ENCODE measurements around the gene TEDC2. TPM values are rescaled to one million over a fixed set of nuclear protein-coding genes. Genes with fewer than 3 reads are reported as not detected.

TEDC2 gene
- total and polyA plus RNA-seq, 9 of the 15 experiments (the other 6 are each of a cell fraction or from before 2014, with no cell fraction given): 0.75 to 57.0 (median 17.6) TPM

- TF ChIP-seq FOXA1 (IDR thresholded peaks at IDR 0.05; ENCODE audit: borderline replicate concordance): no peak
- no peak for TF ChIP-seq XRCC4 (IDR thresholded peaks at IDR 0.05; ENCODE audit: extremely low read depth, insufficient read depth, insufficient read length)
- TF ChIP-seq ZC3H4 (CRISPR knock-in tag; IDR thresholded peaks at IDR 0.05; ENCODE audit: borderline replicate concordance): no peak
- TF ChIP-seq, protein P1, sequence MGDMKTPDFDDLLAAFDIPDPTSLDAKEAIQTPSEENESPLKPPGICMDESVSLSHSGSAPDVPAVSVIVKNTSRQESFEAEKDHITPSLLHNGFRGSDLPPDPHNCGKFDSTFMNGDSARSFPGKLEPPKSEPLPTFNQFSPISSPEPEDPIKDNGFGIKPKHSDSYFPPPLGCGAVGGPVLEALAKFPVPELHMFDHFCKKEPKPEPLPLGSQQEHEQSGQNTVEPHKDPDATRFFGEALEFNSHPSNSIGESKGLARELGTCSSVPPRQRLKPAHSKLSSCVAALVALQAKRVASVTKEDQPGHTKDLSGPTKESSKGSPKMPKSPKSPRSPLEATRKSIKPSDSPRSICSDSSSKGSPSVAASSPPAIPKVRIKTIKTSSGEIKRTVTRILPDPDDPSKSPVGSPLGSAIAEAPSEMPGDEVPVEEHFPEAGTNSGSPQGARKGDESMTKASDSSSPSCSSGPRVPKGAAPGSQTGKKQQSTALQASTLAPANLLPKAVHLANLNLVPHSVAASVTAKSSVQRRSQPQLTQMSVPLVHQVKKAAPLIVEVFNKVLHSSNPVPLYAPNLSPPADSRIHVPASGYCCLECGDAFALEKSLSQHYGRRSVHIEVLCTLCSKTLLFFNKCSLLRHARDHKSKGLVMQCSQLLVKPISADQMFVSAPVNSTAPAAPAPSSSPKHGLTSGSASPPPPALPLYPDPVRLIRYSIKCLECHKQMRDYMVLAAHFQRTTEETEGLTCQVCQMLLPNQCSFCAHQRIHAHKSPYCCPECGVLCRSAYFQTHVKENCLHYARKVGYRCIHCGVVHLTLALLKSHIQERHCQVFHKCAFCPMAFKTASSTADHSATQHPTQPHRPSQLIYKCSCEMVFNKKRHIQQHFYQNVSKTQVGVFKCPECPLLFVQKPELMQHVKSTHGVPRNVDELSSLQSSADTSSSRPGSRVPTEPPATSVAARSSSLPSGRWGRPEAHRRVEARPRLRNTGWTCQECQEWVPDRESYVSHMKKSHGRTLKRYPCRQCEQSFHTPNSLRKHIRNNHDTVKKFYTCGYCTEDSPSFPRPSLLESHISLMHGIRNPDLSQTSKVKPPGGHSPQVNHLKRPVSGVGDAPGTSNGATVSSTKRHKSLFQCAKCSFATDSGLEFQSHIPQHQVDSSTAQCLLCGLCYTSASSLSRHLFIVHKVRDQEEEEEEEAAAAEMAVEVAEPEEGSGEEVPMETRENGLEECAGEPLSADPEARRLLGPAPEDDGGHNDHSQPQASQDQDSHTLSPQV (IDR thresholded peaks at IDR 0.05): no peak; the same call in 1 of the 2 replicates
- TF ChIP-seq, protein P2, sequence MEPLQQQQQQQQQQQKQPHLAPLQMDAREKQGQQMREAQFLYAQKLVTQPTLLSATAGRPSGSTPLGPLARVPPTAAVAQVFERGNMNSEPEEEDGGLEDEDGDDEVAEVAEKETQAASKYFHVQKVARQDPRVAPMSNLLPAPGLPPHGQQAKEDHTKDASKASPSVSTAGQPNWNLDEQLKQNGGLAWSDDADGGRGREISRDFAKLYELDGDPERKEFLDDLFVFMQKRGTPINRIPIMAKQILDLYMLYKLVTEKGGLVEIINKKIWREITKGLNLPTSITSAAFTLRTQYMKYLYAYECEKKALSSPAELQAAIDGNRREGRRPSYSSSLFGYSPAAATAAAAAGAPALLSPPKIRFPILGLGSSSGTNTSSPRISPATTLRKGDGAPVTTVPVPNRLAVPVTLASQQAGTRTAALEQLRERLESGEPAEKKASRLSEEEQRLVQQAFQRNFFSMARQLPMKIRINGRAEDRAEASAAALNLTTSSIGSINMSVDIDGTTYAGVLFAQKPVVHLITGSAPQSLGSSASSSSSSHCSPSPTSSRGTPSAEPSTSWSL (CRISPR knock-in tag; IDR thresholded peaks at IDR 0.05; ENCODE audit: borderline replicate concordance): no peak
- no peak for TF ChIP-seq BDP1 (IDR thresholded peaks at IDR 0.05; ENCODE audit: insufficient read depth, insufficient read length)
- TF ChIP-seq, protein P3, sequence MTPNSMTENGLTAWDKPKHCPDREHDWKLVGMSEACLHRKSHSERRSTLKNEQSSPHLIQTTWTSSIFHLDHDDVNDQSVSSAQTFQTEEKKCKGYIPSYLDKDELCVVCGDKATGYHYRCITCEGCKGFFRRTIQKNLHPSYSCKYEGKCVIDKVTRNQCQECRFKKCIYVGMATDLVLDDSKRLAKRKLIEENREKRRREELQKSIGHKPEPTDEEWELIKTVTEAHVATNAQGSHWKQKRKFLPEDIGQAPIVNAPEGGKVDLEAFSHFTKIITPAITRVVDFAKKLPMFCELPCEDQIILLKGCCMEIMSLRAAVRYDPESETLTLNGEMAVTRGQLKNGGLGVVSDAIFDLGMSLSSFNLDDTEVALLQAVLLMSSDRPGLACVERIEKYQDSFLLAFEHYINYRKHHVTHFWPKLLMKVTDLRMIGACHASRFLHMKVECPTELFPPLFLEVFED (CRISPR knock-in tag; conservative IDR thresholded peaks at IDR 0.05): no peak
- 0 out of 2 replicates have a peak, but pooled peaks have one; percentile 74 for TF ChIP-seq NR1H2 (CRISPR knock-in tag; IDR thresholded peaks at IDR 0.05)
- TF ChIP-seq ZNF253 (CRISPR knock-in tag; conservative IDR thresholded peaks at IDR 0.05): no peak
- TF ChIP-seq KLF10 (CRISPR knock-in tag; IDR thresholded peaks at IDR 0.05): no peak
- TF ChIP-seq ZNF79 (CRISPR knock-in tag; IDR thresholded peaks at IDR 0.05; ENCODE audit: low read depth): no peak
- TF ChIP-seq ZNF140 (CRISPR knock-in tag; IDR thresholded peaks at IDR 0.05): no peak
- TF ChIP-seq ZNF274 (IDR thresholded peaks at IDR 0.05; ENCODE audit: borderline replicate concordance, low read depth, low read length): no peak
- TF ChIP-seq SRF (CRISPR knock-in tag; IDR thresholded peaks at IDR 0.05): no peak
- peak in 1 of 2 experiments; percentile 87; a peak in 2 of 4 replicates for TF ChIP-seq HDAC1 (IDR thresholded peaks at IDR 0.05)
- no peak for TF ChIP-seq RREB1 (CRISPR knock-in tag; IDR thresholded peaks at IDR 0.05)
- no peak for TF ChIP-seq SREBF1 (IDR thresholded peaks at IDR 0.05; ENCODE audit: borderline replicate concordance, low read depth, low read length)
Measured at GRCh38 chr16:2428784-2429033, 31.2 kb upstream of the TEDC2 start (continued).

Data from K562 (cell line).